ENCODE measurements around the gene PCDHGB7. TPM values are rescaled to one million over a fixed set of nuclear protein-coding genes. Genes with fewer than 3 reads are reported as not detected.
A peak's percentile ranks its signal among the peaks of the same experiment; 100 is the strongest.
"Not testable (repeated sequence)": the region's sequence is repeated elsewhere in the genome, so short reads cannot be mapped to it uniquely, and the experiment has no call there.

PCDHGB7 gene
- total RNA-seq, result 6.9 and 8.8 TPM in 2 replicates
- polyA plus RNA-seq, result 6.7 and 8.4 TPM in 2 replicates

- H3K4me1 ChIP-seq (ENCODE audit: insufficient read depth); H3K9me2 ChIP-seq (replicated peaks; ENCODE audit: insufficient read depth); H2AFZ ChIP-seq; H3K27me3 ChIP-seq; H4K20me1 ChIP-seq (ENCODE audit: insufficient read depth, poor library complexity, severe bottlenecking); H3K79me2 ChIP-seq; H3K36me3 ChIP-seq (replicated peaks; ENCODE audit: insufficient read depth, low read depth): not testable (repeated sequence)
- H3K27ac ChIP-seq, result peak within 1 kb of the TSS; percentile 21
- H3K4me3 ChIP-seq, result peak within 1 kb of the TSS; percentile 22
- 7% methylated on average over 45 of the region's 47 CpGs for WGBS (ENCODE audit: low lambda C conversion rate, missing lambda C conversion rate)
- H3K9me3 ChIP-seq (ENCODE audit: low read depth), result peaks cover 55% of the 10 kb centered on the region
- TF ChIP-seq CTCF (IDR thresholded peaks at IDR 0.05; ENCODE audit: poor library complexity), result peak; percentile 67
- peak; percentile 83 for DNase-seq (ENCODE audit: low spot score)
- H3K4me2 ChIP-seq, result peak within 1 kb of the TSS; percentile 66
Observed at GRCh38 chr5:141417494-141418172, at the start of gene PCDHGB7. Gene PCDHGB7, plus strand, starts transcription at chr5:141417677. Its CDS starts 183 bp downstream, at chr5:141417860.

GRCh38 chr5:141369994-141370848 is 47.3 kb upstream of the PCDHGB7 start, which contains the start of gene PCDHGB3:
Gene PCDHGB3, plus strand, starts transcription at chr5:141370242. Its CDS starts 153 bp downstream, at chr5:141370395.
- H3K27ac ChIP-seq, result no peak within 1 kb of the TSS
- no peaks in the 10 kb centered on the region for H3K27me3 ChIP-seq
- 90% methylated on average over 32 of the region's 32 CpGs for WGBS (ENCODE audit: low lambda C conversion rate, missing lambda C conversion rate)
- no peaks in the 10 kb centered on the region for H3K79me2 ChIP-seq
- no peaks in the 10 kb centered on the region for H3K9me3 ChIP-seq (ENCODE audit: low read depth)
- no peaks in the 10 kb centered on the region for H4K20me1 ChIP-seq (ENCODE audit: insufficient read depth, poor library complexity, severe bottlenecking)
- TF ChIP-seq EZH2phosphoT487 (IDR thresholded peaks at IDR 0.05; ENCODE audit: low read depth, severe bottlenecking, unreplicated experiment) (no peak), CTCF (IDR thresholded peaks at IDR 0.05; ENCODE audit: poor library complexity) (no peak), EZH2 (IDR thresholded peaks at IDR 0.05; ENCODE audit: borderline replicate concordance) (no peak)
- H3K36me3 ChIP-seq (replicated peaks; ENCODE audit: insufficient read depth, low read depth), result no peaks in the 10 kb centered on the region
- no peak for DNase-seq (ENCODE audit: low spot score)
- H3K4me2 ChIP-seq, result no peak within 1 kb of the TSS
- no peaks in the 10 kb centered on the region for H3K9me2 ChIP-seq (replicated peaks; ENCODE audit: insufficient read depth)
- H3K4me3 ChIP-seq, result no peak within 1 kb of the TSS
- no peak within 1 kb of the TSS for H2AFZ ChIP-seq
- H3K4me1 ChIP-seq (ENCODE audit: insufficient read depth), result no peaks in the 10 kb centered on the region

GRCh38 chr5:141371572-141372475 is 45.7 kb upstream of the PCDHGB7 start:
- H3K27me3 ChIP-seq, result no peaks in the 10 kb centered on the region
- 97% methylated on average over 65 of the region's 69 CpGs for WGBS (ENCODE audit: low lambda C conversion rate, missing lambda C conversion rate)
- H3K9me2 ChIP-seq (replicated peaks; ENCODE audit: insufficient read depth), result no peaks in the 10 kb centered on the region
- no peak overlapping the region for H3K4me2 ChIP-seq
- H3K27ac ChIP-seq, result no peak overlapping the region
- no peak overlapping the region for H2AFZ ChIP-seq
- TF ChIP-seq EZH2 (IDR thresholded peaks at IDR 0.05; ENCODE audit: borderline replicate concordance), result no peak
- TF ChIP-seq CTCF (IDR thresholded peaks at IDR 0.05; ENCODE audit: poor library complexity), result no peak
- TF ChIP-seq EZH2phosphoT487 (IDR thresholded peaks at IDR 0.05; ENCODE audit: low read depth, severe bottlenecking, unreplicated experiment), result no peak
- H3K4me1 ChIP-seq (ENCODE audit: insufficient read depth), result no peaks in the 10 kb centered on the region
- no peak overlapping the region for H3K4me3 ChIP-seq
- no peaks in the 10 kb centered on the region for H3K9me3 ChIP-seq (ENCODE audit: low read depth)
- H4K20me1 ChIP-seq (ENCODE audit: insufficient read depth, poor library complexity, severe bottlenecking), result no peaks in the 10 kb centered on the region
- no peaks in the 10 kb centered on the region for H3K79me2 ChIP-seq
- DNase-seq (ENCODE audit: low spot score), result no peak
- no peaks in the 10 kb centered on the region for H3K36me3 ChIP-seq (replicated peaks; ENCODE audit: insufficient read depth, low read depth)
